B cell (primary cell): ENCODE measurements around the gene TPK1.

ENCODE experiments used
- EZH2 ChIP-seq: IDR thresholded peaks from 2 replicates; pipeline ENCODE4 v1.6.1; 2012; ENCODE audit warnings: borderline replicate concordance, low read depth, mild to moderate bottlenecking, moderate library complexity, low read length; ENCODE audit not compliant: insufficient read depth, poor library complexity, severe bottlenecking
- TF ChIP-seq, protein P1 (sequence below): fragments of 200-600 bp; IDR thresholded peaks from one replicate; pipeline ENCODE4 v1.8.0; 2022; ENCODE audit warnings: antibody characterized with exemption, mild to moderate bottlenecking

GRCh38 chr7:144857463-144857862 lies 21.6 kb upstream of the TPK1 start:
- TF ChIP-seq, protein P1, sequence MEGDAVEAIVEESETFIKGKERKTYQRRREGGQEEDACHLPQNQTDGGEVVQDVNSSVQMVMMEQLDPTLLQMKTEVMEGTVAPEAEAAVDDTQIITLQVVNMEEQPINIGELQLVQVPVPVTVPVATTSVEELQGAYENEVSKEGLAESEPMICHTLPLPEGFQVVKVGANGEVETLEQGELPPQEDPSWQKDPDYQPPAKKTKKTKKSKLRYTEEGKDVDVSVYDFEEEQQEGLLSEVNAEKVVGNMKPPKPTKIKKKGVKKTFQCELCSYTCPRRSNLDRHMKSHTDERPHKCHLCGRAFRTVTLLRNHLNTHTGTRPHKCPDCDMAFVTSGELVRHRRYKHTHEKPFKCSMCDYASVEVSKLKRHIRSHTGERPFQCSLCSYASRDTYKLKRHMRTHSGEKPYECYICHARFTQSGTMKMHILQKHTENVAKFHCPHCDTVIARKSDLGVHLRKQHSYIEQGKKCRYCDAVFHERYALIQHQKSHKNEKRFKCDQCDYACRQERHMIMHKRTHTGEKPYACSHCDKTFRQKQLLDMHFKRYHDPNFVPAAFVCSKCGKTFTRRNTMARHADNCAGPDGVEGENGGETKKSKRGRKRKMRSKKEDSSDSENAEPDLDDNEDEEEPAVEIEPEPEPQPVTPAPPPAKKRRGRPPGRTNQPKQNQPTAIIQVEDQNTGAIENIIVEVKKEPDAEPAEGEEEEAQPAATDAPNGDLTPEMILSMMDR, result no peak
- TF ChIP-seq EZH2, result no peak
